IMR-90 (cell line): ENCODE data around the gene GRM5. TPM values are rescaled to one million over a fixed set of nuclear protein-coding genes. Genes with fewer than 3 reads are reported as not detected.

Experiments
- ATAC-seq: fragments of 200-7000 bp; cut with Tn5 transposase; 2 replicates; pipeline ENCODE4 v1.9.1; 2020; ENCODE audit warnings: low read depth, mild to moderate bottlenecking, moderate library complexity
- BruUV-seq: library from RNA; stranded (reverse); fragments of 400-500 nt; replicated peaks from 2 replicates; lab custom pipeline; 2021; lab: Mats Ljungman, UMichigan
- CTCF ChIA-PET: fragments of 300-600 bp; formaldehyde crosslinking; extraction: SDS; loops from one replicate; lab custom pipeline; 2021; ENCODE audit warnings: antibody characterized with exemption; lab: Yijun Ruan, JAX
- POLR2A ChIA-PET: fragments of 300-600 bp; sonication (Branson Sonifier 250); formaldehyde crosslinking; loops from one replicate; lab custom pipeline; 2022; ENCODE audit warnings: antibody characterized with exemption; ENCODE audit not compliant: unreplicated experiment; lab: Charles Lee
- DNase-seq: peaks from one replicate; pipeline ENCODE4 v3.0.0; 2013
- H2AFZ ChIP-seq: replicated peaks from 2 replicates; pipeline ENCODE3; 2013; ENCODE audit warnings: low read length, mild to moderate bottlenecking; ENCODE audit not compliant: poor library complexity
- H2AK5ac ChIP-seq: 2 replicates; pipeline ENCODE4 v1.6.1; 2013; ENCODE audit warnings: low read depth, low read length, inconsistent platforms
- H2AK9ac ChIP-seq: replicated peaks from 2 replicates; pipeline ENCODE3; 2013; ENCODE audit warnings: mild to moderate bottlenecking, low read depth, low read length, moderate library complexity; ENCODE audit not compliant: poor library complexity
- H2BK120ac ChIP-seq: 2 replicates; pipeline ENCODE4 v1.6.1; 2013; ENCODE audit warnings: low read depth, low read length, inconsistent platforms
- H2BK15ac ChIP-seq: 3 replicates; pipeline ENCODE4 v1.6.1; 2013; ENCODE audit warnings: low read depth, low read length, inconsistent platforms
- H2BK20ac ChIP-seq: 2 replicates; pipeline ENCODE4 v1.6.1; 2013; ENCODE audit warnings: low read depth, mild to moderate bottlenecking, inconsistent platforms, low read length, moderate library complexity
- H2BK5ac ChIP-seq: 2 replicates; pipeline ENCODE4 v1.6.1; 2013; ENCODE audit warnings: mild to moderate bottlenecking, low read depth, low read length, inconsistent platforms; ENCODE audit not compliant: poor library complexity, severe bottlenecking
- H3K14ac ChIP-seq: replicated peaks from 2 replicates; pipeline ENCODE4 v1.6.1; 2013; ENCODE audit warnings: low read depth, low read length, inconsistent platforms
- H3K18ac ChIP-seq: 2 replicates; pipeline ENCODE4 v1.6.1; 2013; ENCODE audit warnings: low read depth, low read length, control low read depth
- H3K23ac ChIP-seq: 2 replicates; pipeline ENCODE4 v1.6.1; 2013; ENCODE audit warnings: low read depth, low read length, inconsistent platforms
- H3K27ac ChIP-seq: 2 replicates; pipeline ENCODE4 v1.5.1; 2013; ENCODE audit warnings: mild to moderate bottlenecking, control low read depth, low read length; ENCODE audit not compliant: insufficient read depth
- H3K27me3 ChIP-seq: 2 replicates; pipeline ENCODE4 v1.6.1; 2013; ENCODE audit warnings: low read length; ENCODE audit not compliant: control insufficient read depth, insufficient read depth
- H3K36me3 ChIP-seq: 2 replicates; pipeline ENCODE4 v1.6.1; 2013; ENCODE audit warnings: low read length, mixed read lengths; ENCODE audit not compliant: control insufficient read depth, insufficient read depth
- H3K4ac ChIP-seq: 2 replicates; pipeline ENCODE4 v1.6.1; 2013; ENCODE audit warnings: low read depth, low read length, inconsistent platforms
- H3K4me1 ChIP-seq: 2 replicates; pipeline ENCODE4 v1.6.1; 2013; ENCODE audit warnings: low read length, mixed read lengths; ENCODE audit not compliant: control insufficient read depth, insufficient read depth
- H3K4me2 ChIP-seq: 2 replicates; pipeline ENCODE4 v1.6.1; 2013; ENCODE audit warnings: low read depth, mild to moderate bottlenecking, control low read depth, low read length, moderate library complexity
- H3K4me3 ChIP-seq: 2 replicates; pipeline ENCODE4 v1.5.1; 2013; ENCODE audit warnings: low read depth, mild to moderate bottlenecking, control low read depth, low read length, moderate library complexity; ENCODE audit not compliant: insufficient read depth
- H3K56ac ChIP-seq: 2 replicates; pipeline ENCODE4 v1.6.1; 2013; ENCODE audit warnings: low read length, inconsistent platforms; ENCODE audit not compliant: insufficient read depth; ENCODE audit errors: extremely low read depth
- H3K79me1 ChIP-seq, 2 experiments: 2 replicates each; pipeline ENCODE4 v1.6.1; 2013; ENCODE audit warnings: low read length in 2 of 2, inconsistent platforms in 1 of 2, low read depth in 1 of 2
- H3K9ac ChIP-seq: 2 replicates; pipeline ENCODE4 v1.6.1; 2013; ENCODE audit warnings: low read depth, low read length, control low read depth
- H3K9me1 ChIP-seq: 2 replicates; pipeline ENCODE4 v1.6.1; 2013; ENCODE audit warnings: low read length, inconsistent platforms; ENCODE audit not compliant: insufficient read depth
- H3K9me3 ChIP-seq: 2 replicates; pipeline ENCODE4 v1.6.1; 2013; ENCODE audit warnings: low read length; ENCODE audit not compliant: control insufficient read depth, insufficient read depth
- H4K20me1 ChIP-seq: 2 replicates; pipeline ENCODE4 v1.6.1; 2013; ENCODE audit warnings: low read length, inconsistent platforms; ENCODE audit not compliant: insufficient read depth
- H4K5ac ChIP-seq: 2 replicates; pipeline ENCODE4 v1.6.1; 2013; ENCODE audit warnings: mild to moderate bottlenecking, low read depth, low read length, control low read depth
- H4K8ac ChIP-seq, 2 experiments: 2 replicates each; pipeline ENCODE4 v1.6.1; 2013; ENCODE audit warnings: low read depth in 2 of 2, low read length in 2 of 2, control low read depth in 1 of 2, inconsistent platforms in 1 of 2
- H4K91ac ChIP-seq: 2 replicates; pipeline ENCODE4 v1.6.1; 2013; ENCODE audit warnings: low read depth, low read length, inconsistent platforms; ENCODE audit not compliant: insufficient read depth
- BHLHE40 ChIP-seq: fragments of 150-350 bp; IDR thresholded peaks from 2 replicates; pipeline ENCODE4 v1.6.1; 2016; ENCODE audit warnings: mild to moderate bottlenecking, low read depth, low read length
- WGBS, 2 experiments: methylation state at CpG; one replicate each; pipeline versions ENCODE4 v1.1.5 to v1.1.7; 2013; ENCODE audit warnings: missing lambda C conversion rate in 2 of 2; ENCODE audit not compliant: insufficient read length in 1 of 2; ENCODE audit errors: extremely low coverage in 2 of 2; 5-methylcytosine and 5-hydroxymethylcytosine counted together
- dilution Hi-C: fragments of 300-500 bp; cut with HindIII; formaldehyde crosslinking; loops from one replicate; pipeline ENCODE4 v1.14.3; 2018; ENCODE audit warnings: low sequenced_read_pairs; ENCODE audit not compliant: unreplicated experiment
- in situ Hi-C: fragments of 300-500 bp; cut with MboI; formaldehyde crosslinking; loops from 3 replicates; pipeline ENCODE4 v1.14.3; 2019; ENCODE audit warnings: low sequenced_read_pairs, inconsistent platforms, mixed read lengths
- intact Hi-C: fragments of 100-400 bp; cut with micrococcal nuclease; formaldehyde crosslinking; loops from 2 replicates; pipeline ENCODE4 v1.10.0; 2022
- polyA plus RNA-seq, 3 experiments: library from polyadenylated mRNA; depleted of rRNA; stranded (reverse); fragments of >200 nt; gene quantifications; 2 replicates each; pipeline ENCODE4 v1.2.3, GENCODE V29; 2012; ENCODE audit warnings: low replicate concordance in 1 of 3
- total RNA-seq: library from RNA; depleted of rRNA; stranded (reverse); fragments of >200 nt; gene quantifications from 2 replicates; pipeline ENCODE4 v1.2.3, GENCODE V29; 2012

GRM5 gene
- total and polyA plus RNA-seq, 2 of the 4 experiments (the other 2 are of a cell fraction): under 0.01 TPM

GRCh38 chr11:88475991-88476418 is 589.8 kb downstream of the GRM5 start:
- in situ Hi-C loops: no loop called here

More at GRCh38 chr11:88475991-88476418, 589.8 kb downstream of the GRM5 start:
- H3K4me1 ChIP-seq: peaks cover 10% of the 10 kb centered on the region
- no peak overlapping the region for H3K9ac ChIP-seq
- BruUV-seq: no TSS peak
- ATAC-seq (peak; percentile 75), DNase-seq (peak; percentile 66)
- TF ChIP-seq BHLHE40: no peak
- H4K91ac ChIP-seq: peak overlapping the region; percentile 90
- dilution Hi-C loops: no loop called here
- no peaks in the 10 kb centered on the region for H3K27me3 ChIP-seq
- H2AK9ac ChIP-seq: peak overlapping the region; percentile 17
- H2BK20ac ChIP-seq: peak overlapping the region; percentile 97
- H3K27ac ChIP-seq: peak overlapping the region; percentile 85
- peak overlapping the region; percentile 85 for H2BK15ac ChIP-seq
- H3K36me3 ChIP-seq: no peaks in the 10 kb centered on the region
- H4K5ac ChIP-seq: peak overlapping the region; percentile 93
- H3K14ac ChIP-seq: peak overlapping the region; percentile 85
- H4K8ac ChIP-seq: peak overlapping the region; percentile 67 to 70
- H3K79me1 ChIP-seq: no peaks in the 10 kb centered on the region
- ChIA-PET POLR2A (no interaction called here), CTCF (no interaction called here)
- peak overlapping the region; percentile 91 for H3K23ac ChIP-seq
- peak overlapping the region; percentile 48 for H3K4me2 ChIP-seq
- no peaks in the 10 kb centered on the region for H3K9me3 ChIP-seq
- no CpG with 5 or more reads among the region's 1 CpG for WGBS, 2 experiments
- peaks cover 7% of the 10 kb centered on the region for H3K9me1 ChIP-seq
- H4K20me1 ChIP-seq: no peaks in the 10 kb centered on the region
- H3K4ac ChIP-seq: peak overlapping the region; percentile 87
- H2AK5ac ChIP-seq: peak overlapping the region; percentile 81
- intact Hi-C loops: no loop called here
- H3K18ac ChIP-seq: peak overlapping the region; percentile 88
- no peak overlapping the region for H3K4me3 ChIP-seq
- peak overlapping the region; percentile 69; the same call in 1 of the 2 replicates for H3K56ac ChIP-seq
- peak overlapping the region; percentile 94 for H2BK120ac ChIP-seq
- peak overlapping the region; percentile 91 for H2BK5ac ChIP-seq
- peak overlapping the region; percentile 50 for H2AFZ ChIP-seq
